Measurements from ENCODE around the gene BMP2K.

DNA sequence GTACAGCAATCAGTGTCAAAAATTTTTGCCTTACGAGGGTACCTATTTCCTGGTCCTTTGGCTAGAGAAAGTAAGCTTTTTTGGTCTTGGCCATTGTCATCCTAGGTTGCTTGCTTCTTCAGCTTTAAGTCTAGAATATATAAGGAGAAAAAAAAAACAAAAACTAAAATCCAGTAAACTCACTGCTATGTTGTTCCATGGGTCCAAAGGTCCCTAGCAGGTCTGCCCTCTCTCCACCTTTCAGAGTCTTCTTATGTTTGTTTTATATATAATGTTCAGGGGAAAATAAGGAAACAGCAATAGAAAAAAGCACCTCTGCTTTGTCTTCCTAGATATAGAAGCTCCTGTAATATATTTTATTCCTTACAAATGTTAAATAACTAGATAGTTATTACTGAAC, 18.1 kb upstream of the BMP2K start:
- TF ChIP-seq, protein P1, sequence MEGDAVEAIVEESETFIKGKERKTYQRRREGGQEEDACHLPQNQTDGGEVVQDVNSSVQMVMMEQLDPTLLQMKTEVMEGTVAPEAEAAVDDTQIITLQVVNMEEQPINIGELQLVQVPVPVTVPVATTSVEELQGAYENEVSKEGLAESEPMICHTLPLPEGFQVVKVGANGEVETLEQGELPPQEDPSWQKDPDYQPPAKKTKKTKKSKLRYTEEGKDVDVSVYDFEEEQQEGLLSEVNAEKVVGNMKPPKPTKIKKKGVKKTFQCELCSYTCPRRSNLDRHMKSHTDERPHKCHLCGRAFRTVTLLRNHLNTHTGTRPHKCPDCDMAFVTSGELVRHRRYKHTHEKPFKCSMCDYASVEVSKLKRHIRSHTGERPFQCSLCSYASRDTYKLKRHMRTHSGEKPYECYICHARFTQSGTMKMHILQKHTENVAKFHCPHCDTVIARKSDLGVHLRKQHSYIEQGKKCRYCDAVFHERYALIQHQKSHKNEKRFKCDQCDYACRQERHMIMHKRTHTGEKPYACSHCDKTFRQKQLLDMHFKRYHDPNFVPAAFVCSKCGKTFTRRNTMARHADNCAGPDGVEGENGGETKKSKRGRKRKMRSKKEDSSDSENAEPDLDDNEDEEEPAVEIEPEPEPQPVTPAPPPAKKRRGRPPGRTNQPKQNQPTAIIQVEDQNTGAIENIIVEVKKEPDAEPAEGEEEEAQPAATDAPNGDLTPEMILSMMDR (IDR thresholded peaks at IDR 0.05), result no peak
- no peak for TF ChIP-seq POLR2A (IDR thresholded peaks at IDR 0.05)
